K562 (cell line): ENCODE results near the gene PAGE5. TPM values are rescaled to one million over a fixed set of nuclear protein-coding genes. Genes with fewer than 3 reads are reported as not detected.

Experiments used
- AFF1 ChIP-seq, 2 experiments: fragments of 450-650 bp; IDR thresholded peaks; 2 replicates each; pipeline ENCODE4 v1.6.1; 2018; ENCODE audit warnings: mild to moderate bottlenecking in 2 of 2, low read depth in 1 of 2; ENCODE audit not compliant: partially characterized antibody in 2 of 2
- ELF4 ChIP-seq: fragments of 450-650 bp; formaldehyde crosslinking; IDR thresholded peaks from 2 replicates; pipeline ENCODE4 v1.4.0; 2022; ENCODE audit warnings: missing genetic modification characterization
- FOXA1 ChIP-seq: fragments of 450-650 bp; IDR thresholded peaks from 2 replicates; pipeline ENCODE4 v1.6.1; 2016; ENCODE audit warnings: mild to moderate bottlenecking, borderline replicate concordance
- HBP1 ChIP-seq: fragments of 450-650 bp; formaldehyde crosslinking; IDR thresholded peaks from 2 replicates; pipeline ENCODE4 v1.4.0; 2022; ENCODE audit warnings: missing genetic modification characterization
- HDGF ChIP-seq: fragments of 450-650 bp; IDR thresholded peaks from 2 replicates; pipeline ENCODE4 v1.6.1; 2016
- ILF3 ChIP-seq: fragments of 450-650 bp; IDR thresholded peaks from 2 replicates; pipeline ENCODE4 v1.6.1; 2018; ENCODE audit warnings: antibody characterized with exemption, mild to moderate bottlenecking, moderate library complexity, borderline replicate concordance
- KAT2B ChIP-seq: IDR thresholded peaks from one replicate; pipeline ENCODE4 v1.6.1; 2012; ENCODE audit warnings: low read depth, mild to moderate bottlenecking, control low read depth, inconsistent platforms, low read length, moderate library complexity
- MAFG ChIP-seq: fragments of 450-650 bp; conservative IDR thresholded peaks from 2 replicates; pipeline ENCODE4 v1.6.1; 2016; ENCODE audit warnings: missing genetic modification characterization, missing compliant biosample characterization
- MAFK ChIP-seq: IDR thresholded peaks from 2 replicates; pipeline ENCODE4 v1.6.1; 2011; ENCODE audit warnings: low read length, improper control_type of control experiment
- MITF ChIP-seq: IDR thresholded peaks from 2 replicates; pipeline ENCODE4 v1.6.1; 2014; ENCODE audit warnings: antibody characterized with exemption
- NFE2 ChIP-seq: IDR thresholded peaks from 2 replicates; pipeline ENCODE4 v1.6.1; 2014; ENCODE audit warnings: antibody characterized with exemption, low read depth
- POLR3A ChIP-seq: IDR thresholded peaks from 2 replicates; pipeline ENCODE4 v1.6.1; 2011; ENCODE audit warnings: borderline replicate concordance, mild to moderate bottlenecking, moderate library complexity; ENCODE audit not compliant: insufficient read length, insufficient read depth; ENCODE audit errors: extremely low read depth
- RBFOX2 ChIP-seq: fragments of 200-400 bp; formaldehyde crosslinking; IDR thresholded peaks from 2 replicates; pipeline ENCODE4 v1.6.1; 2017; ENCODE audit warnings: low read depth, mild to moderate bottlenecking, low read length, moderate library complexity
- SMC3 ChIP-seq: conservative IDR thresholded peaks from 2 replicates; pipeline ENCODE4 v1.6.1; 2011; ENCODE audit warnings: low read depth, low read length, improper control_type of control experiment; ENCODE audit not compliant: insufficient read depth
- SNIP1 ChIP-seq: fragments of 450-650 bp; IDR thresholded peaks from 2 replicates; pipeline ENCODE4 v1.7.1; 2017; ENCODE audit warnings: low read depth, mild to moderate bottlenecking
- SREBF2 ChIP-seq: sonication (generic); formaldehyde crosslinking; IDR thresholded peaks from 2 replicates; pipeline ENCODE4 v1.4.0; 2020; ENCODE audit warnings: mild to moderate bottlenecking, missing genetic modification reagents
- STAT5A ChIP-seq: IDR thresholded peaks from 2 replicates; pipeline ENCODE4 v1.6.1; 2012; ENCODE audit warnings: low read length, inconsistent platforms, borderline replicate concordance
- TAL1 ChIP-seq: fragments of 450-650 bp; IDR thresholded peaks from 2 replicates; pipeline ENCODE4 v1.6.1; 2016; ENCODE audit warnings: mild to moderate bottlenecking
- USF2 ChIP-seq: sonication (generic); formaldehyde crosslinking; IDR thresholded peaks from 2 replicates; pipeline ENCODE4 v1.5.0; 2020; ENCODE audit warnings: missing genetic modification reagents
- ZNF140 ChIP-seq: fragments of 250-450 bp; sonication (Bioruptor Pico); IDR thresholded peaks from 2 replicates; pipeline ENCODE4 v1.8.0; 2021; ENCODE audit warnings: moderate library complexity, mild to moderate bottlenecking, inconsistent platforms
- polyA plus RNA-seq, 8 experiments: library from polyadenylated mRNA; depleted of rRNA in 4 of 8; stranded (reverse) in 5 of 8; unstranded in 3 of 8; fragments of >200 nt; fragmentation: Nextera tagmentation in 2 of 8; fragmentation: Illumina TruSeq in 1 of 8; extraction: Ambion mirVana in 2 of 8; extraction: Trizol in 1 of 8; gene quantifications; 2 replicates each; pipeline versions ENCODE4 v1.2.1 to v1.2.3, GENCODE V29; 2011 to 2014; ENCODE audit warnings: inconsistent platforms in 1 of 8, missing spikeins in 1 of 8
- total RNA-seq, 7 experiments: library from RNA; depleted of rRNA in 6 of 7; stranded (reverse); fragments of >200 nt in 6 of 7; fragmentation: Illumina TruSeq in 2 of 7; extraction: Trizol in 2 of 7; gene quantifications; 2 replicates each; pipeline versions ENCODE4 v1.2.1 to v1.2.3, GENCODE V29; 2011 to 2021; ENCODE audit warnings: low replicate concordance in 1 of 7

Gene PAGE5
- total and polyA plus RNA-seq, 9 of the 15 experiments (the other 6 are each of a cell fraction or from before 2014, with no cell fraction given) = 146 to 571 (median 342) TPM

- peak; percentile 92 for TF ChIP-seq MAFG (tag)
- no peak for TF ChIP-seq HBP1
- no peak for TF ChIP-seq FOXA1
- TF ChIP-seq STAT5A = no peak
- TF ChIP-seq RBFOX2 = no peak
- TF ChIP-seq SNIP1 = no peak
- TF ChIP-seq SREBF2 (CRISPR knock-in tag) = no peak
- TF ChIP-seq HDGF = no peak
- no peak for TF ChIP-seq ZNF140 (CRISPR knock-in tag)
- no peak for TF ChIP-seq AFF1 (IDR thresholded peaks at IDR 0.05; ENCODE audit: low read depth in 1 of 2, partially characterized antibody in 2 of 2)
- no peak for TF ChIP-seq USF2 (CRISPR knock-in tag)
- no peak for TF ChIP-seq KAT2B
- peak; percentile 77 for TF ChIP-seq NFE2
- peak; percentile 64 for TF ChIP-seq POLR3A
- TF ChIP-seq SMC3 = no peak
- TF ChIP-seq ELF4 (CRISPR knock-in tag) = no peak
- TF ChIP-seq MAFK = peak; percentile 81
- TF ChIP-seq MITF = no peak
- no peak for TF ChIP-seq TAL1
- TF ChIP-seq ILF3 = no peak
These were observed 13.8 kb upstream of the PAGE5 start (continued) for GRCh38 chrX:55206162-55206941.
